Measurements from ENCODE around the gene NEURL1B.

DNA sequence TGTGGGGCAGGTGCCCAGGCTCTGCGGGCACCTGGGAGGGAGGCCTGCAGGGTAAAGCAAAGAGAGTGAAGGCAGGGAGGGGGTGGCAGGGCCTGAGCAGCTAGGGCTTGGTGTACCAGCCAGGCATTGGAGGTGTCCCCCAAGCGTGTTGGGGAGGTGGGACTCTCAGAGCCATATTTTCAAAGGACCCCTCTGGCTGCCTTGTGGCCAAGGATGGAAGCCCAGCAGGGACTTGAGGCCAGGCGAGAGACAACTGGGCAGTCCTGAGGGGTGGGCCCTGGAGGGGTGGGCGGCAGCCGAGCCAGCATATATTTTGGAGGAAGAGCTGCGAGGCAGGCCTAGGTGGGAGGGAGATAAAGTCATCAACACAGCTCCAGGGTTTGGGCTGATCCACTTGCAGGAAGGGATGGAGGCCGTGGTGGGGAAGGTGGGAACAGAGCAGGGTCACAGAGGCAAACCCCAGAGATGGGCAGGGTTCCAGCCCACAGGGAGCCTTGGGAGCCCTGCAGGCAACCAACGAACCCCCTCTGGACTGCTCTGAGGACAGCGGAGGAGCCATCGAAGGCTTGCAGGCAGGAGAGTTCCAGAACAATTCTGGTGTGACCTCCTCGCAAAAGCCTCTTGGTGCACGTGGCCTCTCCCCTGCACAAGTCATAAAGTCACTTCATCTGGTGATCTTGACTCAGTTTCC is 94.2 kb downstream of the NEURL1B start:
- TF ChIP-seq POLR2A (IDR thresholded peaks at IDR 0.05): no peak
- TF ChIP-seq, protein P1, sequence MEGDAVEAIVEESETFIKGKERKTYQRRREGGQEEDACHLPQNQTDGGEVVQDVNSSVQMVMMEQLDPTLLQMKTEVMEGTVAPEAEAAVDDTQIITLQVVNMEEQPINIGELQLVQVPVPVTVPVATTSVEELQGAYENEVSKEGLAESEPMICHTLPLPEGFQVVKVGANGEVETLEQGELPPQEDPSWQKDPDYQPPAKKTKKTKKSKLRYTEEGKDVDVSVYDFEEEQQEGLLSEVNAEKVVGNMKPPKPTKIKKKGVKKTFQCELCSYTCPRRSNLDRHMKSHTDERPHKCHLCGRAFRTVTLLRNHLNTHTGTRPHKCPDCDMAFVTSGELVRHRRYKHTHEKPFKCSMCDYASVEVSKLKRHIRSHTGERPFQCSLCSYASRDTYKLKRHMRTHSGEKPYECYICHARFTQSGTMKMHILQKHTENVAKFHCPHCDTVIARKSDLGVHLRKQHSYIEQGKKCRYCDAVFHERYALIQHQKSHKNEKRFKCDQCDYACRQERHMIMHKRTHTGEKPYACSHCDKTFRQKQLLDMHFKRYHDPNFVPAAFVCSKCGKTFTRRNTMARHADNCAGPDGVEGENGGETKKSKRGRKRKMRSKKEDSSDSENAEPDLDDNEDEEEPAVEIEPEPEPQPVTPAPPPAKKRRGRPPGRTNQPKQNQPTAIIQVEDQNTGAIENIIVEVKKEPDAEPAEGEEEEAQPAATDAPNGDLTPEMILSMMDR (IDR thresholded peaks at IDR 0.05): no peak

All from heart left ventricle (tissue), 13 donors.